Measurements from ENCODE around the gene THSD7B.

GRCh38 chr2:136750065-136750464 is 15.3 kb upstream of the THSD7B start:
- no peak for TF ChIP-seq CTCF (IDR thresholded peaks at IDR 0.05)
- no peak for TF ChIP-seq POLR2A (IDR thresholded peaks at IDR 0.05)
- TF ChIP-seq EP300 (IDR thresholded peaks at IDR 0.05) = no peak
